ENCODE results near the gene OOSP1. TPM values are rescaled to one million over a fixed set of nuclear protein-coding genes. Genes with fewer than 3 reads are reported as not detected.
"Not testable (repeated sequence)": the region's sequence is repeated elsewhere in the genome, so short reads cannot be mapped to it uniquely, and the experiment has no call there.

Gene OOSP1
- not detected for polyA plus RNA-seq

GRCh38 chr11:59938132-59938531 lies at the start of gene OOSP1:
TSS of gene OOSP1 (plus strand) at chr11:59938432. CDS start at chr11:59938455, 23 bp downstream.
- no peaks in the 10 kb centered on the region for H3K9me3 Mint-ChIP-seq
- H3K27ac Mint-ChIP-seq: no peak within 1 kb of the TSS
- peaks cover 0 to 4% (median 1%) of the 10 kb centered on the region in 3 donors for H3K27me3 Mint-ChIP-seq (ENCODE audit: low read depth in 3 of 3)
- no peaks in the 10 kb centered on the region for H3K36me3 Mint-ChIP-seq
- H3K4me3 Mint-ChIP-seq: no peak within 1 kb of the TSS
- no peaks in the 10 kb centered on the region for H3K4me1 Mint-ChIP-seq
- no peak for DNase-seq

- peaks cover 3 to 14% (median 10%) of the 10 kb centered on the region in 3 donors for H3K27me3 Mint-ChIP-seq (ENCODE audit: low read depth in 3 of 3)
- DNase-seq: no peak
- H3K27ac Mint-ChIP-seq: no peak overlapping the region
- H3K36me3 Mint-ChIP-seq: peaks cover 0 to 10% (median 0%) of the 10 kb centered on the region in 3 donors
- peaks cover 18 to 39% (median 33%) of the 10 kb centered on the region in 6 donors for H3K9me3 Mint-ChIP-seq
- no peak overlapping the region for H3K4me3 Mint-ChIP-seq
- no peaks in the 10 kb centered on the region for H3K4me1 Mint-ChIP-seq
Measured at GRCh38 chr11:59891781-59892181, 46.5 kb upstream of the OOSP1 start.

- no peak overlapping the region for H3K27ac Mint-ChIP-seq
- DNase-seq: no peak
- peaks cover 0 to 16% (median 3%) of the 10 kb centered on the region in 3 donors for H3K27me3 Mint-ChIP-seq (ENCODE audit: low read depth in 3 of 3)
- H3K4me3 Mint-ChIP-seq: no peak overlapping the region
- peaks cover 0 to 4% (median 0%) of the 10 kb centered on the region in 3 donors for H3K36me3 Mint-ChIP-seq
- H3K9me3 Mint-ChIP-seq: peaks cover 7 to 14% (median 12%) of the 10 kb centered on the region in 6 donors
- no peaks in the 10 kb centered on the region for H3K4me1 Mint-ChIP-seq
Measured at GRCh38 chr11:59894616-59895015, 43.6 kb upstream of the OOSP1 start.

GRCh38 chr11:59898046-59898445 lies 40.2 kb upstream of the OOSP1 start:
- DNase-seq: no peak
- no peak overlapping the region for H3K4me3 Mint-ChIP-seq
- H3K9me3 Mint-ChIP-seq: peaks cover 0 to 8% (median 0%) of the 10 kb centered on the region in 6 donors
- no peaks in the 10 kb centered on the region for H3K4me1 Mint-ChIP-seq
- H3K27me3 Mint-ChIP-seq (ENCODE audit: low read depth in 3 of 3): peaks cover 0 to 19% (median 4%) of the 10 kb centered on the region in 3 donors
- no peak overlapping the region for H3K27ac Mint-ChIP-seq
- no peaks in the 10 kb centered on the region for H3K36me3 Mint-ChIP-seq

DNA sequence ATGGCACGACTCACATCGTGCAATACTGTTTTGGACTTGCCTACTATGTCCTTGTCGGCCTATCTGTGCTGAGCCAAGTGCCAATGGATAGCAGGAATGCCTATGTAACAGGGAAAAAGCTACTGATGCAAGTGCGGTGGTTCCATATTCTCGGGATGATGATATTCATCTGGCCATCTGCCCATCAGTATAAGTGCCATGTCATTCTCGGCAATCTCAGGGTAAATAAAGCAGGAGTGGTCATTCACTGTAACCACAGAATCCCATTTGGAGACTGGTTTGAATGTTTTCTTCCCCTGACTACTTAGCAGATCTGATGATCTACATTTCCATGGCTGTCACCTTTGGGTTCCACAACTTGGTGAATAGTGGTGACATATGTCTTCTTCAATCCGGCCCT lies 39.6 kb upstream of the OOSP1 start:
- no peak overlapping the region for H3K27ac Mint-ChIP-seq
- peaks cover 0 to 22% (median 4%) of the 10 kb centered on the region in 3 donors for H3K27me3 Mint-ChIP-seq (ENCODE audit: low read depth in 3 of 3)
- DNase-seq: no peak
- H3K4me1 Mint-ChIP-seq: no peaks in the 10 kb centered on the region
- peaks cover 0 to 9% (median 0%) of the 10 kb centered on the region in 6 donors for H3K9me3 Mint-ChIP-seq
- no peaks in the 10 kb centered on the region for H3K36me3 Mint-ChIP-seq
- no peak overlapping the region for H3K4me3 Mint-ChIP-seq

DNA sequence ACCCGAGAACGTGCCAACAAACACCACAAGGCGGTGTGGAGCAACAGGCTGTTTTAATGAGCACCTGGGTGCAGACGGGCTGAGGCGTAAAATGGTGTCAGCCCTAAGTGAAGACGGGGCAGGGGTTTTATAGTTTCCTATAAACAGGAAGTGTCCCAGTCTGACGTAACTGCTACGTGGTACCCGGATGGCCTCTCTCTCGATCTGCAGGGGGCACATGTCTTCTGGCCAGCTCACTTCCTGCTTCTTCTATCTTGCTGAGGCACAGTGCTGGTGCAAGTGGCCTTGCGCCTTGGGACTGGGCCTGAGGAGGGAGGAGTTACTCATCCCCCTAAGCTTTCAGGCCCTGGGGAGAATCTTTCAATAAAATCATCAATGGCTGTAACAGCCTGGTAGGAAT lies 38.7 kb upstream of the OOSP1 start:
- Mint-ChIP-seq H3K4me3 (no peak overlapping the region), H3K4me1 (no peaks in the 10 kb centered on the region), H3K36me3 (no peaks in the 10 kb centered on the region), H3K27ac (no peak overlapping the region), H3K27me3 (ENCODE audit: low read depth in 3 of 3) (peaks cover 0 to 16% (median 4%) of the 10 kb centered on the region in 3 donors), H3K9me3 (peaks cover 0 to 9% (median 0%) of the 10 kb centered on the region in 6 donors)
- no peak for DNase-seq

DNA sequence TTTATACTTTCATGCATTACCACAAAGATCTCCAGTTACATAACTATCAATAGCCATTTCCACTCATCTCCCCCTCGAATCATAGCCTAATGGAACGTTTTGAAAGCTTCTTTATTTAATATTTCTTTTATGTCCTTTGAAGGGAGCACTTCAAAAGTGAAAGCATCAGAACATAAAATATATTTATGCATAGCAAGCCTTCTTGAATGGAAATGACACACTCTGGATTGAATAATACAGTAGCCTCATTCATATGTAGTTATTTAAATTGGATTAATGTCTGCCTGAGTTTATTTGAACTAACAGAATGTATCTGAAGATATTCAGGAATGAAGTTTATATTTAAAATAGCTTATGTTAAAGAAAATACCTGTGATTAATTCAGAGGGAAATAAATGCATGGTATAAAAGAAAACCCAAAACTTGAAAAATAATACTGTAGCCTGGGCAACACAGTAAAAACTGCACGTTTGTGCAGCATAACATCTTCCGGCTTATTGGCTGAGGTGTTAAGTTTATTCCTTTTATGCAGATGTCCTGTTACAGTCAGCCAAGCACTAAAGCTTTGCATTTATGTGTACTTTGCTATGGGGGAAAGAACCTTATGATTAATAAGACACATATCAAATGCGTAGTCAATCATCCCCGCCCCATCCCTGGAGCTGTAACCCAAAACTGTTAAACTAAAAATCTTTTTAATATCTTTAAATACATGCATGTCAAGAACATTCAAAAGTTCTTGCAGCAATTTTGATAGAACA lies 37.7 kb upstream of the OOSP1 start:
- H3K9me3 Mint-ChIP-seq: peaks cover 0 to 7% (median 0%) of the 10 kb centered on the region in 6 donors
- no peaks in the 10 kb centered on the region for H3K4me1 Mint-ChIP-seq
- DNase-seq: no peak
- peaks cover 0 to 14% (median 6%) of the 10 kb centered on the region in 3 donors for H3K27me3 Mint-ChIP-seq (ENCODE audit: low read depth in 3 of 3)
- H3K27ac Mint-ChIP-seq: no peak overlapping the region
- no peak overlapping the region for H3K4me3 Mint-ChIP-seq
- no peaks in the 10 kb centered on the region for H3K36me3 Mint-ChIP-seq

DNA sequence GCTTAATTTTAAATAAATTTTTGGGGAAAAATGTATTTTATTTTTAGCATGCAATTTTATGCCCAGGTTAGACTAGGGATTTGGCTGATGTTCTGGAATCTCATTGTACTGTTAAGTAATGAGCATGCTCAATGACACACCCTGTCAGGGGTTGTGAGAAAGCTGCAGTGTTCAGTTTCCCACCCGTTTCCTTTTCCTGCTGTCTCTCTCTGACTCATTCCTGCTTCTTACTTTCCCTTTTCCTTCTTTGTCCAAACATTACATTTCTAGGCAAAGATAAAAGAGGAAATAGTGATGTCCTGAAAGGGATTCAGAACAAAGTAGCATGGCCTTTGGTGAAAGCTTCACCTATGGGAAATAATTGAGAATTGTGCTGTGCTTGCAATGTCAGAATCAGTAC lies 36.9 kb upstream of the OOSP1 start:
- Mint-ChIP-seq H3K9me3 (peaks cover 0 to 10% (median 0%) of the 10 kb centered on the region in 6 donors), H3K36me3 (no peaks in the 10 kb centered on the region), H3K4me3 (no peak overlapping the region), H3K27ac (no peak overlapping the region), H3K4me1 (no peaks in the 10 kb centered on the region), H3K27me3 (ENCODE audit: low read depth in 3 of 3) (peaks cover 0 to 10% (median 7%) of the 10 kb centered on the region in 3 donors)
- no peak for DNase-seq

- DNase-seq, H3K36me3 Mint-ChIP-seq, H3K4me1 Mint-ChIP-seq, H3K4me3 Mint-ChIP-seq, H3K9me3 Mint-ChIP-seq, H3K27ac Mint-ChIP-seq: not testable (repeated sequence)
- peaks cover 0 to 10% (median 4%) of the 10 kb centered on the region in 3 donors for H3K27me3 Mint-ChIP-seq (ENCODE audit: low read depth in 3 of 3)
Measured at GRCh38 chr11:59903569-59903968, 34.7 kb upstream of the OOSP1 start.

GRCh38 chr11:59918480-59918879 lies 19.8 kb upstream of the OOSP1 start:
- Mint-ChIP-seq H3K27me3 (ENCODE audit: low read depth in 3 of 3) (peaks cover 0 to 2% (median under 1%) of the 10 kb centered on the region in 3 donors), H3K4me3 (no peak overlapping the region), H3K9me3 (peaks cover 9 to 30% (median 16%) of the 10 kb centered on the region in 6 donors), H3K27ac (no peak overlapping the region), H3K36me3 (peaks cover 3 to 10% (median 4%) of the 10 kb centered on the region in 3 donors), H3K4me1 (no peaks in the 10 kb centered on the region)
- no peak for DNase-seq

- peaks cover 0 to 5% (median 0%) of the 10 kb centered on the region in 3 donors for H3K27me3 Mint-ChIP-seq (ENCODE audit: low read depth in 3 of 3)
- peak in 1 of 3 donors; percentile 2 for DNase-seq
- H3K27ac Mint-ChIP-seq: no peak overlapping the region
- H3K36me3 Mint-ChIP-seq: peaks cover 3 to 13% (median 4%) of the 10 kb centered on the region in 3 donors
- H3K9me3 Mint-ChIP-seq: peaks cover 12 to 34% (median 21%) of the 10 kb centered on the region in 6 donors
- no peak overlapping the region for H3K4me3 Mint-ChIP-seq
- no peaks in the 10 kb centered on the region for H3K4me1 Mint-ChIP-seq
Measured at GRCh38 chr11:59918987-59919589, 19.1 kb upstream of the OOSP1 start.

GRCh38 chr11:59923813-59924212 lies 14.4 kb upstream of the OOSP1 start:
- Mint-ChIP-seq H3K9me3 (peaks cover 25 to 66% (median 48%) of the 10 kb centered on the region in 6 donors), H3K36me3 (peaks cover 0 to 20% (median 7%) of the 10 kb centered on the region in 3 donors), H3K27ac (no peak overlapping the region), H3K27me3 (ENCODE audit: low read depth in 3 of 3) (peaks cover 0 to 3% (median 2%) of the 10 kb centered on the region in 3 donors), H3K4me1 (no peaks in the 10 kb centered on the region), H3K4me3 (no peak overlapping the region)
- no peak for DNase-seq

DNA sequence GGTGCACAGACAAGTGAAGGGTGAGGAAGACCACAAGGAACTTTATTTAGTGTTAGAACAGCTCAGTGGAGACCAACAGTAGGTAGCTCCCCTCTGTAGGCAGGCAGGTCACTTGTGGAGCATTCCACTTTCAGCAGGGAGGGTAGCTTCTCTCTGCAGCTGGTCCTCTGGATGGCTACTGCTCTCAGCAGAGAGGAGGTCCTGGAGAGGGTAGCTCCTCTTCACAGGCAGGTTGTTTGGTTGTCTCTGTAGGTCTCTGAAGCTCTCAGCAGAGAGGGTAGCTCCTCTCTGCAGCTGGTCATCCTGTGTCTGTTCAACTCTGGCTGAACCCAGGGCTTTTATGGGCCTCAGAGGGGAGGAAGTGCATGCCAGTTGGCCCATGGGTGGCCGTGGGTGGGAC lies 6.5 kb upstream of the OOSP1 start:
- Mint-ChIP-seq H3K36me3 (peaks cover 0 to 4% (median 0%) of the 10 kb centered on the region in 3 donors), H3K27me3 (ENCODE audit: low read depth in 3 of 3) (peaks cover 0 to 1% (median 0%) of the 10 kb centered on the region in 3 donors), H3K4me3 (no peak overlapping the region), H3K9me3 (peaks cover 2 to 14% (median 8%) of the 10 kb centered on the region in 6 donors), H3K4me1 (no peaks in the 10 kb centered on the region), H3K27ac (no peak overlapping the region)
- no peak for DNase-seq

GRCh38 chr11:59938718-59939117 lies 486 bp downstream of the OOSP1 start:
- no peak overlapping the region for H3K27ac Mint-ChIP-seq
- no peak overlapping the region for H3K4me3 Mint-ChIP-seq
- peaks cover 0 to 4% (median 1%) of the 10 kb centered on the region in 3 donors for H3K27me3 Mint-ChIP-seq (ENCODE audit: low read depth in 3 of 3)
- H3K36me3 Mint-ChIP-seq: no peaks in the 10 kb centered on the region
- no peaks in the 10 kb centered on the region for H3K9me3 Mint-ChIP-seq
- no peak for DNase-seq
- no peaks in the 10 kb centered on the region for H3K4me1 Mint-ChIP-seq

Data from immature natural killer cell (primary cell).